IPS-15b (cell line): ENCODE measurements around the gene TSGA10.
"Not testable (repeated sequence)": the region's sequence is repeated elsewhere in the genome, so short reads cannot be mapped to it uniquely, and the experiment has no call there.

Experiments used
- H3K27me3 ChIP-seq: one replicate; pipeline ENCODE4 v1.6.1; 2013; ENCODE audit warnings: low read length; ENCODE audit not compliant: control insufficient read depth, insufficient read depth
- H3K36me3 ChIP-seq: one replicate; pipeline ENCODE4 v1.6.1; 2013; ENCODE audit warnings: low read length; ENCODE audit not compliant: control insufficient read depth, insufficient read depth
- H3K4me1 ChIP-seq: one replicate; pipeline ENCODE4 v1.6.1; 2013; ENCODE audit warnings: mild to moderate bottlenecking, low read length; ENCODE audit not compliant: control insufficient read depth, insufficient read depth
- H3K4me3 ChIP-seq: one replicate; pipeline ENCODE4 v1.5.1; 2013; ENCODE audit warnings: low read depth, low read length
- H3K9ac ChIP-seq: one replicate; pipeline ENCODE4 v1.6.1; 2013; ENCODE audit warnings: low read depth, mild to moderate bottlenecking, low read length
- H3K9me3 ChIP-seq: one replicate; pipeline ENCODE4 v1.6.1; 2013; ENCODE audit warnings: mild to moderate bottlenecking, low read length; ENCODE audit not compliant: control insufficient read depth, insufficient read depth

Gene TSGA10

GRCh38 chr2:99040736-99041300, 113.9 kb downstream of the TSGA10 start:
- H3K4me1 ChIP-seq, H3K4me3 ChIP-seq, H3K9ac ChIP-seq, H3K36me3 ChIP-seq, H3K27me3 ChIP-seq, H3K9me3 ChIP-seq: not testable (repeated sequence)

- Histone ChIP-seq H3K4me3 (no peak overlapping the region), H3K9ac (no peak overlapping the region), H3K36me3 (no peaks in the 10 kb centered on the region), H3K27me3 (no peaks in the 10 kb centered on the region), H3K4me1 (no peaks in the 10 kb centered on the region), H3K9me3 (no peaks in the 10 kb centered on the region)
Observed at GRCh38 chr2:99035920-99036319, 118.8 kb downstream of the TSGA10 start.

- no peaks in the 10 kb centered on the region for H3K36me3 ChIP-seq
- H3K9ac ChIP-seq: no peak overlapping the region
- no peaks in the 10 kb centered on the region for H3K4me1 ChIP-seq
- H3K27me3 ChIP-seq: no peaks in the 10 kb centered on the region
- no peak overlapping the region for H3K4me3 ChIP-seq
- H3K9me3 ChIP-seq: no peaks in the 10 kb centered on the region
Observed at GRCh38 chr2:99032786-99033185, 122.0 kb downstream of the TSGA10 start.

- Histone ChIP-seq H3K4me3 (no peak overlapping the region), H3K36me3 (no peaks in the 10 kb centered on the region), H3K4me1 (no peaks in the 10 kb centered on the region), H3K27me3 (no peaks in the 10 kb centered on the region), H3K9ac (no peak overlapping the region), H3K9me3 (no peaks in the 10 kb centered on the region)
Observed at GRCh38 chr2:99032001-99032400, 122.7 kb downstream of the TSGA10 start.

- Histone ChIP-seq H3K36me3 (no peaks in the 10 kb centered on the region), H3K9ac (no peak overlapping the region)
Observed at GRCh38 chr2:99031481-99031880, 123.3 kb downstream of the TSGA10 start.

GRCh38 chr2:99028558-99028957, 126.2 kb downstream of the TSGA10 start:
- no peak overlapping the region for H3K9ac ChIP-seq
- no peaks in the 10 kb centered on the region for H3K4me1 ChIP-seq
- H3K4me3 ChIP-seq: no peak overlapping the region
- no peaks in the 10 kb centered on the region for H3K9me3 ChIP-seq
- no peaks in the 10 kb centered on the region for H3K36me3 ChIP-seq
- no peaks in the 10 kb centered on the region for H3K27me3 ChIP-seq

More at GRCh38 chr2:99031481-99031880, 123.3 kb downstream of the TSGA10 start:
- H3K27me3 ChIP-seq: no peaks in the 10 kb centered on the region
- no peaks in the 10 kb centered on the region for H3K4me1 ChIP-seq
- no peak overlapping the region for H3K4me3 ChIP-seq
- H3K9me3 ChIP-seq: no peaks in the 10 kb centered on the region

- H3K9me3 ChIP-seq: no peaks in the 10 kb centered on the region
- no peak overlapping the region for H3K4me3 ChIP-seq
- H3K4me1 ChIP-seq: no peaks in the 10 kb centered on the region
- H3K36me3 ChIP-seq: no peaks in the 10 kb centered on the region
- H3K9ac ChIP-seq: no peak overlapping the region
- H3K27me3 ChIP-seq: no peaks in the 10 kb centered on the region
Observed at GRCh38 chr2:99027856-99028255, 126.9 kb downstream of the TSGA10 start.

GRCh38 chr2:99000708-99001107, 154.0 kb downstream of the TSGA10 start:
- Histone ChIP-seq H3K36me3 (no peaks in the 10 kb centered on the region), H3K4me1 (no peaks in the 10 kb centered on the region), H3K9ac (no peak overlapping the region), H3K27me3 (no peaks in the 10 kb centered on the region), H3K9me3 (no peaks in the 10 kb centered on the region), H3K4me3 (no peak overlapping the region)

GRCh38 chr2:98988695-98989094, 166.0 kb downstream of the TSGA10 start:
- not testable (repeated sequence) for H3K4me3 ChIP-seq, H3K9me3 ChIP-seq, H3K36me3 ChIP-seq, H3K4me1 ChIP-seq, H3K27me3 ChIP-seq, H3K9ac ChIP-seq

GRCh38 chr2:98985905-98986666, 168.7 kb downstream of the TSGA10 start:
- no peak overlapping the region for H3K9ac ChIP-seq
- H3K4me3 ChIP-seq: no peak overlapping the region
- H3K9me3 ChIP-seq: no peaks in the 10 kb centered on the region
- H3K27me3 ChIP-seq: no peaks in the 10 kb centered on the region
- H3K4me1 ChIP-seq: no peaks in the 10 kb centered on the region
- H3K36me3 ChIP-seq: no peaks in the 10 kb centered on the region

- Histone ChIP-seq H3K36me3 (no peaks in the 10 kb centered on the region), H3K9ac (no peak overlapping the region), H3K4me1 (no peaks in the 10 kb centered on the region), H3K4me3 (no peak overlapping the region), H3K27me3 (no peaks in the 10 kb centered on the region), H3K9me3 (peaks cover 3% of the 10 kb centered on the region)
Observed at GRCh38 chr2:98975611-98976010, 179.1 kb downstream of the TSGA10 start.

GRCh38 chr2:98972582-98973167, 182.1 kb downstream of the TSGA10 start:
- no peaks in the 10 kb centered on the region for H3K4me1 ChIP-seq
- H3K27me3 ChIP-seq: no peaks in the 10 kb centered on the region
- H3K9me3 ChIP-seq: peaks cover under 1% of the 10 kb centered on the region
- no peak overlapping the region for H3K9ac ChIP-seq
- H3K4me3 ChIP-seq: no peak overlapping the region
- no peaks in the 10 kb centered on the region for H3K36me3 ChIP-seq
